GM12801 (cell line): Measurements from ENCODE around the gene SARDH.

Experiments
- CTCF ChIP-seq: IDR thresholded peaks from one replicate; pipeline ENCODE4 v1.5.1; 2011; ENCODE audit warnings: control low read depth; ENCODE audit not compliant: insufficient read length; ENCODE audit errors: extremely low read depth

Gene SARDH

GRCh38 chr9:133767625-133768024, 29.5 kb upstream of the SARDH start:
- no peak for TF ChIP-seq CTCF

DNA sequence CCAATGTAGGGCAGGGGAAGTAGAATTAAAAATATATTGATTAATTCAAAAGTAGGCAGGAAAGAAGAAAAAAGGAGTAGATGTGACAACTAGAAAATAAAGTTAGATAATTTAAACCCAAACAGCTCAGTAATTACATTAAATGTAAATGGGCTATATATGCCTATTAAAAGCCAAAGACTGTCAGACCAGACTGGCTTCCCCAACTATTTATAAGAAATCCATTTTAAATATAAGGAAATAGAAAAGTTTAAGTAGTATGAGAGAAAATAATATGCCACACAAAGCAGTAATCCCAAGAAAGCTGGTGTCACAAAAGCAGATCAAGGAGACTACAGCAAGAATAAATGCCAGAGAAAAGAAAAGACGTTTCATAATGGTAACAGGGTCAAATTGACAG, 28.9 kb upstream of the SARDH start:
- TF ChIP-seq CTCF, result no peak

GRCh38 chr9:133763272-133764183, 25.4 kb upstream of the SARDH start:
- TF ChIP-seq CTCF, result no peak

DNA sequence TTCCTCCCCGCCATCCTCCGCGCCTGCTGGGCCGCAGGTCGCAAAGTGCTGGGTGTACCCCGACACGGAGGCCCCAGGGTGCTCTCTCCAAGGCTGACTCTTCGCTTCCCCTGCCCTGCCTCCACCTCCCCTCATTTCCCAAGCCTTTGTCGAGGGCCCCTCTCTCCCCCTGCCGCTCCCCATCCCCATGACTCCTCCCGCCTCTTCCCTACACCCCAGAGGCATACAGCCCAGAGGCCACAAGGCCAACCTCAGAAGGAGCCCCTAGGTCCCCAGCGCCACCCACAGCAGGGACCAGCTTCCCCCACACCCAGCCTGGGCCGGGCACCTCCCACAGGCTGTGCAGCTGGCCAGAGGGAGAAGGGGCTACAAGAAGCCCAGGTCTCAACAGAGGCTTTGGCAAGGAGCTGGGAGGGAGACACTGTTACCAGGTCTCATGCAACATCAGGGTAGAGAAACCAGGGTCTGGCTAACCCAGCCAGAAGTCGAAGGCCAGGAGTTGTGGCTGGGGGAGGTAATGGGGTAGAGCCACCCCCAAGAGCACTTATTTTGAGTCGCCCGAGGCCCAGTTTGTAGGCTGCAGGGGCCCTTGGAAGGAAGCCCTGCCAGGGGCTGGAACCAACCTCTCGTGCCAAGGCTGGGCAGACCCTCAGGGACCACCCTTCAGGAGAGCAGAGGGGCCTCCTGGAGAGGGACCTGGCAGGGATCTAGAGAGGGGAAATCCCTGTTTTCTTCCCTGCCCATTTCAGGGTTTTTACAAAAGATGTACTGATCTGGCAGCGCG, 24.5 kb upstream of the SARDH start:
- no peak for TF ChIP-seq CTCF

- no peak for TF ChIP-seq CTCF
Measured at GRCh38 chr9:133761641-133762248, 23.6 kb upstream of the SARDH start.

DNA sequence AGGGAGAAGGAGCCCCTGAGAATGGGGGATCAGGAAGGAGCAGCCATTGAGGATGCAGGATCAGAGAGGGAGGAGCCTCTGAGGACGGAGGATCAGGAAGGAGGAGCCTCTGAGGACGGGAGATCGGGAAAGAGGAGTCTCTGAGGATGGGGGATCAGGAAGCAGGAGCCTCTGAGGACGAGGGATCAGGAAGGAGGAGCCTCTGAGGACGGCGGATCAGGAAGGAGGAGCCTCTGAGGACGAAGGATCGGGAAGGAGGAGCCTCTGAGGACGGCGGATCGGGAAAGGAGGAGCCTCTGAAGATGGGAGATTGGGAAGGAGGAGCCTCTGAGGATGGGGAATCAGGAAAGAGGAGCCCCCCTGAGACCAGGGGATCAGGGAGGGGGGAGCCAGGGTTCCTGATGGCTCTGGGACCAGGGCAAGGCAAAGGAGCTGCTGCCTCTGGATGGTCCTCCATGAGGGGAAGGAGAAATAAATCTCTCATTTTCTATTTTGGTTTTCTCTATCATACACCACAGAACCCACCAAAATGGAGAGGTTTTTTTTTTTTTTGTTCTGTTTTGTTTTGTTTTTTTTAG, 22.6 kb upstream of the SARDH start:
- no peak for TF ChIP-seq CTCF

DNA sequence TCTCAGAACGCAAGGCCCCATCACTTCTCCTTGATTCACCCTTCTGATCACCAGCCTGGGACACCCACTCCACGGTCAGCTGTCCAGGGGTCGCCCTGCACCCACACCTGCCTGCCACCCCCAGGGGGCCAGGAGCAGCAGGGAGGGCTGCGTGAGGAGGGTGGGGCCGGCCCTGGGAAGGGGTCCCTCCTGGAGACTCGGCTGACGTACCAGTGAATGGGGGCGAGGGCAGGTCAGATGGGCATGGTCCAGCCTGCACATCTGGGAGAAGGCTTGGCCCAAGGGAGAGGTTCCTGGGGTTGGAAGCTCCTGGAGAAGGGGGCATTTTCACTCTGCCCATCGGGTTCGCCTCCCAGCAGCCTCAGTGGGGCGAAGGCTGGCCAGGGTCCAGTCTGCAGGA, 21.8 kb upstream of the SARDH start:
- no peak for TF ChIP-seq CTCF
